OCI-LY7 (cell line): ENCODE measurements around the gene TTYH1. TPM values are rescaled to one million over a fixed set of nuclear protein-coding genes. Genes with fewer than 3 reads are reported as not detected.

ENCODE experiments used
- BruUV-seq: library from RNA; stranded (reverse); fragments of 400-500 nt; replicated peaks from 2 replicates; lab custom pipeline; 2021; lab: Mats Ljungman, UMichigan
- CTCF ChIA-PET: fragments of 300-600 bp; sonication (Branson Sonifier 250); formaldehyde crosslinking; loops from one replicate; lab custom pipeline; 2022; ENCODE audit warnings: antibody characterized with exemption; ENCODE audit not compliant: unreplicated experiment; lab: Charles Lee
- POLR2A ChIA-PET: fragments of 300-600 bp; sonication (Branson Sonifier 250); formaldehyde crosslinking; loops from one replicate; lab custom pipeline; 2022; ENCODE audit warnings: antibody characterized with exemption; lab: Charles Lee
- DNase-seq: peaks from one replicate; pipeline ENCODE4 v3.0.0-alpha.2; 2015; ENCODE audit warnings: low spot score
- H2AFZ ChIP-seq: fragments of 200-600 bp; sonication (generic), shearing (Covaris generic); 2 replicates; pipeline ENCODE4 v1.6.1; 2014; ENCODE audit warnings: mild to moderate bottlenecking, antibody characterized with exemption, low read length, moderate library complexity
- H3K27ac ChIP-seq: fragments of 200-600 bp; sonication (generic); 2 replicates; pipeline ENCODE4 v1.5.1; 2014; ENCODE audit warnings: mixed run types, low read depth, mild to moderate bottlenecking, moderate library complexity, low read length, inconsistent platforms; ENCODE audit not compliant: poor library complexity, severe bottlenecking
- H3K36me3 ChIP-seq: fragments of 200-600 bp; sonication (generic); 2 replicates; pipeline ENCODE4 v1.6.1; 2014; ENCODE audit warnings: mild to moderate bottlenecking, antibody characterized with exemption, low read length, moderate library complexity, mixed read lengths; ENCODE audit not compliant: insufficient read depth
- H3K4me1 ChIP-seq: fragments of 200-600 bp; sonication (generic); 2 replicates; pipeline ENCODE4 v1.5.1; 2014; ENCODE audit warnings: mild to moderate bottlenecking, low read length; ENCODE audit not compliant: insufficient read depth, poor library complexity, severe bottlenecking
- H3K4me2 ChIP-seq: fragments of 200-600 bp; sonication (generic); 2 replicates; pipeline ENCODE4 v1.6.1; 2014; ENCODE audit warnings: mild to moderate bottlenecking, low read length
- H3K4me3 ChIP-seq: fragments of 200-600 bp; sonication (generic); 2 replicates; pipeline ENCODE4 v1.5.1; 2014; ENCODE audit warnings: mild to moderate bottlenecking, low read depth, low read length; ENCODE audit not compliant: poor library complexity, severe bottlenecking
- H3K79me2 ChIP-seq: fragments of 200-600 bp; sonication (generic); 2 replicates; pipeline ENCODE4 v1.6.1; 2016; ENCODE audit warnings: low read depth, mild to moderate bottlenecking, low read length, moderate library complexity, mixed read lengths; ENCODE audit not compliant: insufficient read depth
- H3K9me2 ChIP-seq: fragments of 200-600 bp; sonication (generic); 2 replicates; pipeline ENCODE4 v1.6.1; 2016; ENCODE audit warnings: mild to moderate bottlenecking, low read length, mixed read lengths; ENCODE audit not compliant: insufficient read depth
- H3K9me3 ChIP-seq: fragments of 200-600 bp; sonication (generic); 2 replicates; pipeline ENCODE4 v1.6.1; 2014; ENCODE audit warnings: mild to moderate bottlenecking, mixed run types, low read length, mixed read lengths
- H4K20me1 ChIP-seq: fragments of 200-600 bp; sonication (generic); 2 replicates; pipeline ENCODE4 v1.6.1; 2014; ENCODE audit warnings: mild to moderate bottlenecking, antibody characterized with exemption, low read length, moderate library complexity, mixed read lengths; ENCODE audit not compliant: insufficient read depth
- CTCF ChIP-seq: fragments of 200-600 bp; sonication (generic); conservative IDR thresholded peaks from 2 replicates; pipeline ENCODE4 v1.5.1; 2014; ENCODE audit warnings: mild to moderate bottlenecking, antibody characterized with exemption, low read length, moderate library complexity, mixed read lengths
- EZH2phosphoT487 ChIP-seq: fragments of 200-600 bp; sonication (generic); IDR thresholded peaks from 2 replicates; pipeline ENCODE4 v1.6.1; 2018; ENCODE audit warnings: low read depth, borderline replicate concordance, mild to moderate bottlenecking, mixed run types, antibody characterized with exemption, low read length, moderate library complexity, mixed read lengths
- intact Hi-C: fragments of 100-400 bp; cut with micrococcal nuclease; formaldehyde crosslinking; loops from one replicate; pipeline ENCODE4 v1.10.0; 2022; ENCODE audit not compliant: unreplicated experiment
- total RNA-seq, 2 experiments: library from RNA; depleted of rRNA in 1 of 2; stranded (reverse); fragments of >200 nt in 1 of 2; shearing (Covaris generic) in 1 of 2; gene quantifications; 2 replicates each; pipeline ENCODE4 v1.2.3, GENCODE V29; 2014 to 2022

TTYH1 gene
- total RNA-seq, 2 experiments from 2014 or later = 0.53 TPM; not detected in 1

- ChIA-PET CTCF (interaction anchor here (0.6 kb wide), 1 partner anchor 101 kb away, joined by 3 read pairs; no protein-coding TSS in a partner anchor), POLR2A (no interaction called here)
- H3K9me3 ChIP-seq = no peaks in the 10 kb centered on the region
- intact Hi-C loops = no loop called here
- H2AFZ ChIP-seq = no peak overlapping the region
- peaks cover 9% of the 10 kb centered on the region for H3K4me1 ChIP-seq
- H3K9me2 ChIP-seq = no peaks in the 10 kb centered on the region
- no peaks in the 10 kb centered on the region for H3K79me2 ChIP-seq
- BruUV-seq = no TSS peak
- TF ChIP-seq EZH2phosphoT487 (no peak), CTCF (no peak)
- no peak overlapping the region for H3K27ac ChIP-seq
- no peak overlapping the region for H3K4me3 ChIP-seq
- H4K20me1 ChIP-seq = no peaks in the 10 kb centered on the region
- DNase-seq = no peak
- H3K4me2 ChIP-seq = no peak overlapping the region
- H3K36me3 ChIP-seq = no peaks in the 10 kb centered on the region
These were observed 6.3 kb downstream of the TTYH1 start for GRCh38 chr19:54421521-54421920.

GRCh38 chr19:54422136-54422535 is 6.9 kb downstream of the TTYH1 start:
- no peaks in the 10 kb centered on the region for H3K79me2 ChIP-seq
- no TSS peak for BruUV-seq
- H3K4me1 ChIP-seq = peaks cover 9% of the 10 kb centered on the region
- no peak overlapping the region for H3K27ac ChIP-seq
- intact Hi-C loops = no loop called here
- H4K20me1 ChIP-seq = no peaks in the 10 kb centered on the region
- TF ChIP-seq CTCF (no peak), EZH2phosphoT487 (no peak)
- no peaks in the 10 kb centered on the region for H3K36me3 ChIP-seq
- no peak overlapping the region for H2AFZ ChIP-seq
- H3K4me3 ChIP-seq = no peak overlapping the region
- POLR2A ChIA-PET = interaction anchor here (0.7 kb wide), 1 partner anchor 537 kb away, joined by 5 read pairs; no protein-coding TSS in a partner anchor
- no peak overlapping the region for H3K4me2 ChIP-seq
- DNase-seq = no peak
- CTCF ChIA-PET = interaction anchor here (0.6 kb wide), 1 partner anchor 102 kb away, joined by 3 read pairs; no protein-coding TSS in a partner anchor
- no peaks in the 10 kb centered on the region for H3K9me2 ChIP-seq
- H3K9me3 ChIP-seq = no peaks in the 10 kb centered on the region

- POLR2A ChIA-PET = interaction anchor here (0.6 kb wide), 1 partner anchor 94 kb away, joined by 3 read pairs; no protein-coding TSS in a partner anchor
- H3K36me3 ChIP-seq = no peaks in the 10 kb centered on the region
- no peak for DNase-seq
- no peaks in the 10 kb centered on the region for H3K4me1 ChIP-seq
- TF ChIP-seq CTCF (no peak), EZH2phosphoT487 (no peak)
- H3K4me3 ChIP-seq = no peak overlapping the region
- H4K20me1 ChIP-seq = no peaks in the 10 kb centered on the region
- no peak overlapping the region for H3K27ac ChIP-seq
- no peaks in the 10 kb centered on the region for H3K9me3 ChIP-seq
- intact Hi-C loops = no loop called here
- BruUV-seq = no TSS peak
- CTCF ChIA-PET = no interaction called here
- no peak overlapping the region for H2AFZ ChIP-seq
- no peaks in the 10 kb centered on the region for H3K9me2 ChIP-seq
- H3K79me2 ChIP-seq = no peaks in the 10 kb centered on the region
- H3K4me2 ChIP-seq = no peak overlapping the region
These were observed 8.9 kb downstream of the TTYH1 start for GRCh38 chr19:54424201-54424600.
